Measurements from ENCODE around the gene HOXB5.

GRCh38 chr17:48633266-48633677 lies 39.7 kb upstream of the HOXB5 start:
- TF ChIP-seq SIN3A (IDR thresholded peaks at IDR 0.05; ENCODE audit: borderline replicate concordance, insufficient read depth, low read length) (no peak), POLR2AphosphoS5 (IDR thresholded peaks at IDR 0.05; ENCODE audit: low read depth, low read length) (no peak), REST (IDR thresholded peaks at IDR 0.05; ENCODE audit: insufficient read depth in 1 of 2, low read depth in 2 of 2, low read length in 2 of 2) (no peak), TAF1 (IDR thresholded peaks at IDR 0.05; ENCODE audit: borderline replicate concordance, insufficient read depth, low read length) (no peak)

Data from PFSK-1 (cell line).